ENCODE measurements around the gene CEL.

DNA sequence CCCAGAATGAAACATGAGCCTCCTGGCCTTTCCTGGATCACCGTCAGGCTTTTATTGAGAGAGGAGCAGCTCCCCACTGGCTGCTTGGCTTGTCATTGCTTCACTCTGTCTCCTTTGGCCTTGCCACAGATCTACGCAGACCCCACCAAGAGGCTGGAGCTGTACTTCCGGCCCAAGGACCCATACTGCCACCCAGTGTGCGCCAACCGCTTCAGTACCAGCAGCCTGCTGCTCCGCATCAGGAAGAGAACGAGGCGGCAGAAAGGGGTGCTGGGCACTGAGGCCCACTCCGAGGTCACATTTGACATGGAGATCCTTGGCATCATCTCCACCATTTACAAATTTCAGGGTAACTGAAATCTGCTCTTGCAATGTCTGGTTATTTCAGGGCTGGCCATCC is 19.8 kb upstream of the CEL start:
- TF ChIP-seq ZNF70 (CRISPR knock-in tag; IDR thresholded peaks at IDR 0.05) (no peak), TOX (CRISPR knock-in tag; IDR thresholded peaks at IDR 0.05; ENCODE audit: borderline replicate concordance) (no peak), RARB (CRISPR knock-in tag; IDR thresholded peaks at IDR 0.05) (no peak), ISL1 (CRISPR knock-in tag; IDR thresholded peaks at IDR 0.05) (no peak), GLIS3 (CRISPR knock-in tag; IDR thresholded peaks at IDR 0.05) (no peak), ZC3H10 (CRISPR knock-in tag; IDR thresholded peaks at IDR 0.05) (no peak), ARNTL (CRISPR knock-in tag; IDR thresholded peaks at IDR 0.05; ENCODE audit: borderline replicate concordance, low read depth) (no peak), ZFP30 (CRISPR knock-in tag; IDR thresholded peaks at IDR 0.05) (no peak), ZFP3 (CRISPR knock-in tag; IDR thresholded peaks at IDR 0.05) (no peak)
- TF ChIP-seq, protein P1, sequence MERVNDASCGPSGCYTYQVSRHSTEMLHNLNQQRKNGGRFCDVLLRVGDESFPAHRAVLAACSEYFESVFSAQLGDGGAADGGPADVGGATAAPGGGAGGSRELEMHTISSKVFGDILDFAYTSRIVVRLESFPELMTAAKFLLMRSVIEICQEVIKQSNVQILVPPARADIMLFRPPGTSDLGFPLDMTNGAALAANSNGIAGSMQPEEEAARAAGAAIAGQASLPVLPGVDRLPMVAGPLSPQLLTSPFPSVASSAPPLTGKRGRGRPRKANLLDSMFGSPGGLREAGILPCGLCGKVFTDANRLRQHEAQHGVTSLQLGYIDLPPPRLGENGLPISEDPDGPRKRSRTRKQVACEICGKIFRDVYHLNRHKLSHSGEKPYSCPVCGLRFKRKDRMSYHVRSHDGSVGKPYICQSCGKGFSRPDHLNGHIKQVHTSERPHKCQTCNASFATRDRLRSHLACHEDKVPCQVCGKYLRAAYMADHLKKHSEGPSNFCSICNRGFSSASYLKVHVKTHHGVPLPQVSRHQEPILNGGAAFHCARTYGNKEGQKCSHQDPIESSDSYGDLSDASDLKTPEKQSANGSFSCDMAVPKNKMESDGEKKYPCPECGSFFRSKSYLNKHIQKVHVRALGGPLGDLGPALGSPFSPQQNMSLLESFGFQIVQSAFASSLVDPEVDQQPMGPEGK (CRISPR knock-in tag; IDR thresholded peaks at IDR 0.05; ENCODE audit: borderline replicate concordance): no peak

All from SK-N-SH treated with all-trans-retinoic acid at 6 μM for 48 hours (cell line).